Endothelial cell of umbilical vein (primary cell): ENCODE measurements around the gene JAZF1. TPM values are rescaled to one million over a fixed set of nuclear protein-coding genes. Genes with fewer than 3 reads are reported as not detected.

Experiments
- BruUV-seq: library from RNA; stranded (reverse); fragments of 400-500 nt; replicated peaks from 2 replicates; lab custom pipeline; 2021; lab: Mats Ljungman, UMichigan
- CTCF ChIA-PET: fragments of 300-600, 350-600 bp; sonication (Branson Sonifier 250); formaldehyde crosslinking; loops from one replicate; lab custom pipeline; 2021; ENCODE audit warnings: antibody characterized with exemption, inconsistent platforms; lab: Charles Lee
- POLR2A ChIA-PET: fragments of 300-600, 350-600 bp; sonication (Branson Sonifier 250); formaldehyde crosslinking; loops from one replicate; lab custom pipeline; 2021; ENCODE audit warnings: antibody characterized with exemption, inconsistent platforms; lab: Charles Lee
- DNase-seq: peaks from one replicate; pipeline ENCODE4 v3.0.0-alpha.2; 2011; ENCODE audit warnings: low read depth, low spot score
- FAIRE-seq: peaks from 2 replicates; lab custom pipeline; 2011; peaks lifted over from hg19 to GRCh38; lab: Jason Lieb, UNC
- H2AFZ ChIP-seq: 2 replicates; pipeline ENCODE4 v1.6.0; 2012; ENCODE audit warnings: low read depth, low read length, control low read depth, inconsistent platforms
- H3K27ac ChIP-seq: 2 replicates; pipeline ENCODE4 v1.5.1; 2011; ENCODE audit warnings: low read depth, mild to moderate bottlenecking, control low read depth, low read length, moderate library complexity; ENCODE audit not compliant: insufficient read depth
- H3K27me3 ChIP-seq, 2 experiments: 2 replicates each; pipeline versions ENCODE4 v1.6.0 to v1.6.1; 2011; ENCODE audit warnings: low read length in 2 of 2, mixed read lengths in 1 of 2; ENCODE audit not compliant: control insufficient read depth in 2 of 2, insufficient read depth in 2 of 2
- H3K36me3 ChIP-seq, 2 experiments: 2 replicates in 1 of 2; 3 replicates in 1 of 2; pipeline ENCODE4 v1.5.1; 2011; ENCODE audit warnings: low read length in 2 of 2, mild to moderate bottlenecking in 1 of 2, moderate library complexity in 1 of 2; ENCODE audit not compliant: control insufficient read depth in 2 of 2, insufficient read depth in 2 of 2; ENCODE audit errors: extremely low read depth in 1 of 2
- H3K4me1 ChIP-seq: 3 replicates; pipeline ENCODE4 v1.5.1; 2011; ENCODE audit warnings: mild to moderate bottlenecking, low read length; ENCODE audit not compliant: control insufficient read depth, insufficient read depth; ENCODE audit errors: extremely low read depth
- H3K4me2 ChIP-seq: 2 replicates; pipeline ENCODE4 v1.6.1; 2011; ENCODE audit warnings: low read length, control low read depth, mixed read lengths; ENCODE audit not compliant: insufficient read depth
- H3K4me3 ChIP-seq, 3 experiments: fragments of 200-600 bp in 1 of 3; sonication (generic), shearing (Covaris generic) in 1 of 3; replicated peaks in 1 of 3; 2 replicates each; pipeline ENCODE4 v1.5.1; 2011 to 2016; ENCODE audit warnings: control low read depth in 3 of 3, low read length in 3 of 3, mild to moderate bottlenecking in 2 of 3, inconsistent platforms in 1 of 3, low read depth in 1 of 3, moderate library complexity in 1 of 3; ENCODE audit not compliant: insufficient read depth in 1 of 3
- H3K79me2 ChIP-seq: 2 replicates; pipeline ENCODE4 v1.6.0; 2012; ENCODE audit warnings: low read length, inconsistent platforms; ENCODE audit not compliant: control insufficient read depth, insufficient read depth
- H3K9ac ChIP-seq: replicated peaks from 2 replicates; pipeline ENCODE3; 2011; ENCODE audit warnings: low read length, control low read depth; ENCODE audit not compliant: insufficient read depth; ENCODE audit errors: extremely low read depth
- H3K9me1 ChIP-seq: replicated peaks from 3 replicates; pipeline ENCODE4 v1.6.0; 2011; ENCODE audit warnings: mild to moderate bottlenecking, low read length; ENCODE audit not compliant: control insufficient read depth, insufficient read depth; ENCODE audit errors: extremely low read depth
- H3K9me3 ChIP-seq: replicated peaks from 2 replicates; pipeline ENCODE4 v1.5.1; 2012; ENCODE audit warnings: low read length, inconsistent platforms; ENCODE audit not compliant: control insufficient read depth, insufficient read depth
- H4K20me1 ChIP-seq: replicated peaks from 2 replicates; pipeline ENCODE3; 2011; ENCODE audit warnings: mild to moderate bottlenecking, low read length; ENCODE audit not compliant: control insufficient read depth, insufficient read depth; ENCODE audit errors: extremely low read depth
- CTCF ChIP-seq, 2 donors: IDR thresholded peaks; 1 replicate in 1 of 2; 2 replicates in 1 of 2; pipeline ENCODE4 v1.5.1; 2011; ENCODE audit warnings: low read length in 2 of 2, mild to moderate bottlenecking in 2 of 2, moderate library complexity in 2 of 2, control low read depth in 1 of 2, inconsistent platforms in 1 of 2, low read depth in 1 of 2; ENCODE audit not compliant: insufficient read depth in 1 of 2; ENCODE audit errors: extremely low read depth in 1 of 2
- EZH2 ChIP-seq: IDR thresholded peaks from 2 replicates; pipeline ENCODE4 v1.6.1; 2012; ENCODE audit warnings: borderline replicate concordance, low read depth, mild to moderate bottlenecking, moderate library complexity, low read length, inconsistent platforms; ENCODE audit not compliant: severe bottlenecking
- FOS ChIP-seq: IDR thresholded peaks from 2 replicates; pipeline ENCODE4 v1.6.1; 2011; ENCODE audit warnings: mild to moderate bottlenecking, low read length, moderate library complexity, borderline replicate concordance; ENCODE audit not compliant: insufficient read depth
- GATA2 ChIP-seq: IDR thresholded peaks from 2 replicates; pipeline ENCODE4 v1.7.0; 2011; ENCODE audit warnings: low read depth, mild to moderate bottlenecking, moderate library complexity, mixed read lengths, low read length; ENCODE audit not compliant: insufficient read length, insufficient read depth
- JUN ChIP-seq: IDR thresholded peaks from 2 replicates; pipeline ENCODE4 v1.6.1; 2011; ENCODE audit warnings: borderline replicate concordance, low read depth; ENCODE audit not compliant: insufficient read length, insufficient read depth
- MAX ChIP-seq: IDR thresholded peaks from 2 replicates; pipeline ENCODE4 v1.6.1; 2011; ENCODE audit not compliant: insufficient read depth, insufficient read length
- MYC ChIP-seq: IDR thresholded peaks from one replicate; pipeline ENCODE4 v1.6.1; 2011; ENCODE audit warnings: mild to moderate bottlenecking, low read depth, low read length
- POLR2A ChIP-seq: IDR thresholded peaks from 2 replicates; pipeline ENCODE4 v1.6.1; 2012; ENCODE audit warnings: low read depth, mild to moderate bottlenecking, control low read depth, low read length
- POLR2AphosphoS5 ChIP-seq: IDR thresholded peaks from 2 replicates; pipeline ENCODE4 v1.6.1; 2012; ENCODE audit warnings: low read depth, mild to moderate bottlenecking, control low read depth, low read length, moderate library complexity; ENCODE audit not compliant: insufficient read depth
- dilution Hi-C: fragments of 300-500 bp; cut with MboI; formaldehyde crosslinking; loops from one replicate; pipeline ENCODE4 v1.15.0; 2019; ENCODE audit warnings: low sequenced_read_pairs; ENCODE audit not compliant: extremely low pct_ligation_motif_present
- intact Hi-C: fragments of 100-400 bp; cut with micrococcal nuclease; formaldehyde crosslinking; loops from one replicate; pipeline ENCODE4 v1.10.0; 2022
- polyA plus RNA-seq, 4 experiments: library from polyadenylated mRNA; depleted of rRNA in 3 of 4; stranded (reverse) in 3 of 4; unstranded in 1 of 4; fragments of >200 nt; gene quantifications; 2 replicates each; pipeline versions ENCODE4 v1.2.1 to v1.2.3, GENCODE V29; 2011 to 2012; ENCODE audit warnings: missing spikeins in 1 of 4
- total RNA-seq: library from RNA; stranded (reverse); gene quantifications from 2 replicates; pipeline ENCODE4 v1.2.3, GENCODE V29; 2021

Gene JAZF1
- total and polyA plus RNA-seq, 2 donors (not counting 3 experiments of a cell fraction or from before 2014, with no cell fraction given) = 2.5 to 16.9 TPM

GRCh38 chr7:27793780-27794179, 386.8 kb downstream of the JAZF1 start:
- TF ChIP-seq MYC = no peak
- TF ChIP-seq EZH2 = no peak
- Histone ChIP-seq H2AFZ (no peak overlapping the region), H3K4me1 (no peaks in the 10 kb centered on the region), H3K9me1 (no peaks in the 10 kb centered on the region), H3K79me2 (no peaks in the 10 kb centered on the region), H3K4me2 (no peak overlapping the region), H3K27ac (no peak overlapping the region), H3K9me3 (no peaks in the 10 kb centered on the region), H3K4me3 (no peak overlapping the region), H3K27me3 (no peaks in the 10 kb centered on the region), H3K9ac (no peak overlapping the region), H3K36me3 (peaks cover 0 to 9% of the 10 kb centered on the region in 2 experiments), H4K20me1 (no peaks in the 10 kb centered on the region)
- no TSS peak for BruUV-seq
- FAIRE-seq = no peak
- no peak for DNase-seq
- ChIA-PET POLR2A (no interaction called here), CTCF (no interaction called here)
- dilution Hi-C loops (no loop called here), intact Hi-C loops (no loop called here)

- ChIA-PET POLR2A (no interaction called here), CTCF (interaction anchor here (0.8 to 3.9 kb wide), 3 partner anchors 12 to 133 kb away, joined by 3 to 13 read pairs (median 4); no protein-coding TSS in a partner anchor)
- no peaks in the 10 kb centered on the region for H4K20me1 ChIP-seq
- H3K9me3 ChIP-seq = no peaks in the 10 kb centered on the region
- peaks cover 2% of the 10 kb centered on the region for H3K4me1 ChIP-seq
- H3K4me2 ChIP-seq = no peak overlapping the region
- H3K36me3 ChIP-seq = peaks cover 4 to 14% of the 10 kb centered on the region in 2 experiments
- no peak overlapping the region for H3K27ac ChIP-seq
- no peak overlapping the region for H3K4me3 ChIP-seq
- no peak for DNase-seq
- dilution Hi-C loops = no loop called here
- no peaks in the 10 kb centered on the region for H3K79me2 ChIP-seq
- no peak for FAIRE-seq
- no peaks in the 10 kb centered on the region for H3K27me3 ChIP-seq
- BruUV-seq = no TSS peak
- intact Hi-C loops = no loop called here
- H3K9me1 ChIP-seq = no peaks in the 10 kb centered on the region
- no peak overlapping the region for H2AFZ ChIP-seq
- TF ChIP-seq JUN (no peak), EZH2 (no peak), GATA2 (no peak), MYC (no peak), POLR2AphosphoS5 (no peak), MAX (no peak), POLR2A (no peak), FOS (no peak), CTCF (IDR thresholded peaks at IDR 0.05; ENCODE audit: extremely low read depth in 1 of 2, insufficient read depth in 1 of 2, low read depth in 1 of 2, low read length in 2 of 2) (no peak)
- no peak overlapping the region for H3K9ac ChIP-seq
Observed at GRCh38 chr7:27788437-27788836, 392.2 kb downstream of the JAZF1 start.
